HEK293T (cell line): ENCODE results near the gene HPCAL1.

Source experiments
- BHLHE40 ChIP-seq: fragments of 450-650 bp; IDR thresholded peaks from 2 replicates; pipeline ENCODE4 v1.6.1; 2016; ENCODE audit warnings: mild to moderate bottlenecking, moderate library complexity, borderline replicate concordance
- CTBP1 ChIP-seq: fragments of 450-650 bp; IDR thresholded peaks from 2 replicates; pipeline ENCODE4 v1.6.1; 2016; ENCODE audit warnings: borderline replicate concordance
- NFRKB ChIP-seq: fragments of 450-650 bp; IDR thresholded peaks from 2 replicates; pipeline ENCODE4 v1.6.1; 2016; ENCODE audit warnings: mild to moderate bottlenecking, moderate library complexity
- SP1 ChIP-seq: fragments of 450-650 bp; IDR thresholded peaks from 2 replicates; pipeline ENCODE4 v1.6.1; 2017
- SUZ12 ChIP-seq: fragments of 450-650 bp; IDR thresholded peaks from 2 replicates; pipeline ENCODE4 v1.6.1; 2016; ENCODE audit warnings: mild to moderate bottlenecking

DNA sequence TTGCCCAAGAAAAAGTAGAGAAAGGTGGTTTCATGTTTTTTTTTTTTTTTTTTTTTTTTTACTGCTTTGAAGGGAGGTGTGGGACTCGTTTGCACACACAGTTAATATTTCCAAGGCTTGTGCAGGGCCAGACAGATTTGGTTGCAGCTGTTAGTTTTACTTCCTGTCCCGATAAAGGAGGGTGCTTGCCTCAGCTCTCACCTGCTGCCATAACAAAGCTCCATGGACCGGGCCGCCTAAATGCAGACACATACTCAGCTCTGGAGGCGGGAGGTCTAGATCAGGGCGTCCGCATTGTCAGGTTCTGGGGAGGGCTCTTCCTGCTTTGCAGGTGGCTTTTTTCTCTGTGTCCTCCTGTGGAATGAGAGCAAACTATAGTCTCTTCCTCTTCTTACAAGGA lies 75.5 kb downstream of the HPCAL1 start:
- no peak for TF ChIP-seq CTBP1
- no peak for TF ChIP-seq BHLHE40
- TF ChIP-seq NFRKB: no peak
- no peak for TF ChIP-seq SUZ12
- no peak for TF ChIP-seq SP1
